Caco-2 (cell line): Measurements from ENCODE around the gene CFAP77. TPM values are rescaled to one million over a fixed set of nuclear protein-coding genes. Genes with fewer than 3 reads are reported as not detected.

ENCODE experiments used
- BruUV-seq: library from RNA; stranded (reverse); fragments of 400-500 nt; replicated peaks from 2 replicates; lab custom pipeline; 2021; lab: Mats Ljungman, UMichigan
- CTCF ChIA-PET: fragments of 300-600 bp; sonication (Branson Sonifier 250); formaldehyde crosslinking; loops from one replicate; lab custom pipeline; 2022; ENCODE audit warnings: antibody characterized with exemption; lab: Charles Lee
- POLR2A ChIA-PET: fragments of 300-600 bp; sonication (Branson Sonifier 250); formaldehyde crosslinking; loops from one replicate; lab custom pipeline; 2022; ENCODE audit warnings: antibody characterized with exemption; lab: Charles Lee
- DNase-seq, 2 experiments: peaks; one replicate each; pipeline versions ENCODE4 v3.0.0 to v3.0.0-alpha.2; 2020 to 2022
- H3K27me3 ChIP-seq: replicated peaks from 2 replicates; pipeline ENCODE4 v1.6.0; 2011; ENCODE audit warnings: low read length; ENCODE audit not compliant: control insufficient read depth, insufficient read depth
- H3K36me3 ChIP-seq: 2 replicates; pipeline ENCODE4 v1.5.1; 2011; ENCODE audit warnings: low read length; ENCODE audit not compliant: control insufficient read depth, insufficient read depth
- H3K4me1 ChIP-seq: fragments of 250-450 bp; sonication (Bioruptor Pico); 2 replicates; pipeline ENCODE4 v1.5.1; 2020; ENCODE audit warnings: mild to moderate bottlenecking
- H3K4me3 ChIP-seq: 2 replicates; pipeline ENCODE4 v1.5.1; 2011; ENCODE audit warnings: low read depth, mild to moderate bottlenecking, control low read depth, low read length
- H3K9me3 ChIP-seq: fragments of 250-450 bp; sonication (Bioruptor Pico); 2 replicates; pipeline ENCODE4 v1.5.1; 2020; ENCODE audit warnings: mild to moderate bottlenecking, moderate library complexity
- H3K27ac Mint-ChIP-seq: one replicate; pipeline ENCODE4 v1.8.0; 2022; ENCODE audit warnings: mixed read lengths; ENCODE audit not compliant: unreplicated experiment
- H3K27me3 Mint-ChIP-seq: one replicate; pipeline ENCODE4 v1.8.0; 2022; ENCODE audit warnings: mixed read lengths; ENCODE audit not compliant: insufficient read depth, unreplicated experiment
- H3K36me3 Mint-ChIP-seq: one replicate; pipeline ENCODE4 v1.8.0; 2022; ENCODE audit warnings: mild to moderate bottlenecking, mixed read lengths; ENCODE audit not compliant: insufficient read depth, unreplicated experiment
- H3K4me1 Mint-ChIP-seq: one replicate; pipeline ENCODE4 v1.8.0; 2022; ENCODE audit warnings: low read depth, mixed read lengths; ENCODE audit not compliant: unreplicated experiment
- H3K4me3 Mint-ChIP-seq: one replicate; pipeline ENCODE4 v1.8.0; 2022; ENCODE audit warnings: mild to moderate bottlenecking, moderate library complexity, mixed read lengths; ENCODE audit not compliant: unreplicated experiment
- H3K9me3 Mint-ChIP-seq: one replicate; pipeline ENCODE4 v1.8.0; 2022; ENCODE audit warnings: mixed read lengths; ENCODE audit not compliant: unreplicated experiment
- intact Hi-C: fragments of 100-400 bp; cut with micrococcal nuclease; formaldehyde crosslinking; loops from one replicate; pipeline ENCODE4 v1.10.0; 2022; ENCODE audit not compliant: unreplicated experiment
- total RNA-seq: library from RNA; stranded (reverse); gene quantifications from 2 replicates; pipeline ENCODE4 v1.2.3, GENCODE V29; 2022
- TF ChIP-seq, protein P1 (sequence below), 2 experiments: fragments of 200-600 bp in 1 of 2; IDR thresholded peaks; 1 replicate in 1 of 2; 2 replicates in 1 of 2; pipeline versions ENCODE4 v1.5.1 to v1.8.0; 2011 to 2022; ENCODE audit warnings: antibody characterized with exemption in 1 of 2, control low read depth in 1 of 2, inconsistent platforms in 1 of 2, low read depth in 1 of 2, low read length in 1 of 2, mild to moderate bottlenecking in 1 of 2, moderate library complexity in 1 of 2; ENCODE audit not compliant: insufficient read depth in 1 of 2, severe bottlenecking in 1 of 2, unreplicated experiment in 1 of 2

CFAP77 gene
- total RNA-seq, 1 experiment from 2014 or later = not detected

DNA sequence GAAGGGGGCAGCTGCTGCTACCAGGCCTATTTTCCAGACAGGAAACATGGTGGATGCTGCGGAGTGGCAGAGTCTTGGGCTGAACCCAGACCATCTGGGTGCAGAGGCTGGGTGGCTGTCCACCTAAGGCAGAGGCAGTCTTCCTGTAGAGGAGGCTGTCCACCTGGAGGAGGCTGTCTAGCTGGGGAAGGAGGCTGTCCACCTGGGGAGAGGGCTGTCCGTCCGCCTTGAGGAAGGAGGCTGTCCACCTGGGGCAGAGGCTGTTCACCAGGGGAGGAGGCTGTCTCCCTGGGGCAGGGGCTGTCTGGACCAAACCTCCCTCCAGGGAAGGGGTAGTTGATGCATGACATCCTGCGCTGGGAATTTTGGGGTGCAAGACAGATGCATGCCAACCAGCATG lies 133.2 kb downstream of the CFAP77 start:
- Histone ChIP-seq H3K27me3 (no peaks in the 10 kb centered on the region), H3K4me3 (no peak overlapping the region), H3K36me3 (no peaks in the 10 kb centered on the region), H3K9me3 (no peaks in the 10 kb centered on the region), H3K4me1 (no peaks in the 10 kb centered on the region)
- DNase-seq = no peak
- CTCF ChIA-PET = no interaction called here
- H3K27ac Mint-ChIP-seq = no peak overlapping the region
- no peaks in the 10 kb centered on the region for H3K4me1 Mint-ChIP-seq
- H3K27me3 Mint-ChIP-seq = no peaks in the 10 kb centered on the region
- intact Hi-C loops = no loop called here
- no TSS peak for BruUV-seq
- no peaks in the 10 kb centered on the region for H3K36me3 Mint-ChIP-seq
- POLR2A ChIA-PET = no interaction called here
- no peaks in the 10 kb centered on the region for H3K9me3 Mint-ChIP-seq
- TF ChIP-seq, protein P1, sequence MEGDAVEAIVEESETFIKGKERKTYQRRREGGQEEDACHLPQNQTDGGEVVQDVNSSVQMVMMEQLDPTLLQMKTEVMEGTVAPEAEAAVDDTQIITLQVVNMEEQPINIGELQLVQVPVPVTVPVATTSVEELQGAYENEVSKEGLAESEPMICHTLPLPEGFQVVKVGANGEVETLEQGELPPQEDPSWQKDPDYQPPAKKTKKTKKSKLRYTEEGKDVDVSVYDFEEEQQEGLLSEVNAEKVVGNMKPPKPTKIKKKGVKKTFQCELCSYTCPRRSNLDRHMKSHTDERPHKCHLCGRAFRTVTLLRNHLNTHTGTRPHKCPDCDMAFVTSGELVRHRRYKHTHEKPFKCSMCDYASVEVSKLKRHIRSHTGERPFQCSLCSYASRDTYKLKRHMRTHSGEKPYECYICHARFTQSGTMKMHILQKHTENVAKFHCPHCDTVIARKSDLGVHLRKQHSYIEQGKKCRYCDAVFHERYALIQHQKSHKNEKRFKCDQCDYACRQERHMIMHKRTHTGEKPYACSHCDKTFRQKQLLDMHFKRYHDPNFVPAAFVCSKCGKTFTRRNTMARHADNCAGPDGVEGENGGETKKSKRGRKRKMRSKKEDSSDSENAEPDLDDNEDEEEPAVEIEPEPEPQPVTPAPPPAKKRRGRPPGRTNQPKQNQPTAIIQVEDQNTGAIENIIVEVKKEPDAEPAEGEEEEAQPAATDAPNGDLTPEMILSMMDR (IDR thresholded peaks at IDR 0.05; ENCODE audit: insufficient read depth in 1 of 2, low read depth in 1 of 2, low read length in 1 of 2, severe bottlenecking in 1 of 2, unreplicated experiment in 1 of 2) = no peak
- no peak overlapping the region for H3K4me3 Mint-ChIP-seq

DNA sequence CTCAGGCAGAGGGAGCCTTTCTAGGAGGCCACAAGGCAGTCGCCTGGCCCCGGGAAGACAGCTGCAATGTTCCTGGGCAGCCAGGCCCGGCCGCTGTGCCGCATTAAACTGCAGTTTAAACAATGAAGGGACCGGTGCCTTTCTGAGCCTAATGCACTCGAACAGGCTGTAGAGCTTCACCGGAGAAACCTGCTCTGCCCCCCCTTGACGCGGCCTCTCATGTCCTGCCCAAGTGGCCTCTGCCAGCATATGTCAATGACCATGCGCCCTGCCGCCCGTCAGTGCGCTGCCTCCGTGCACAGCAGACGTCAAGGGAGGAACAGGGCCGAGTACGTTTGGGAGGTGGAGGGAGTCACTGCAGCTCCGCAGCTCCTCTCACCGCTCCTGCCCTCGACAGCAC lies 133.9 kb downstream of the CFAP77 start:
- Histone ChIP-seq H3K36me3 (no peaks in the 10 kb centered on the region), H3K9me3 (no peaks in the 10 kb centered on the region), H3K4me3 (no peak overlapping the region), H3K27me3 (no peaks in the 10 kb centered on the region), H3K4me1 (no peaks in the 10 kb centered on the region)
- BruUV-seq = no TSS peak
- no peaks in the 10 kb centered on the region for H3K36me3 Mint-ChIP-seq
- CTCF ChIA-PET = no interaction called here
- H3K27me3 Mint-ChIP-seq = no peaks in the 10 kb centered on the region
- POLR2A ChIA-PET = no interaction called here
- no peaks in the 10 kb centered on the region for H3K4me1 Mint-ChIP-seq
- H3K4me3 Mint-ChIP-seq = no peak overlapping the region
- TF ChIP-seq, protein P1 (IDR thresholded peaks at IDR 0.05; ENCODE audit: insufficient read depth in 1 of 2, low read depth in 1 of 2, low read length in 1 of 2, severe bottlenecking in 1 of 2, unreplicated experiment in 1 of 2) = no peak
- DNase-seq = no peak
- H3K9me3 Mint-ChIP-seq = no peaks in the 10 kb centered on the region
- intact Hi-C loops = no loop called here
- no peak overlapping the region for H3K27ac Mint-ChIP-seq

DNA sequence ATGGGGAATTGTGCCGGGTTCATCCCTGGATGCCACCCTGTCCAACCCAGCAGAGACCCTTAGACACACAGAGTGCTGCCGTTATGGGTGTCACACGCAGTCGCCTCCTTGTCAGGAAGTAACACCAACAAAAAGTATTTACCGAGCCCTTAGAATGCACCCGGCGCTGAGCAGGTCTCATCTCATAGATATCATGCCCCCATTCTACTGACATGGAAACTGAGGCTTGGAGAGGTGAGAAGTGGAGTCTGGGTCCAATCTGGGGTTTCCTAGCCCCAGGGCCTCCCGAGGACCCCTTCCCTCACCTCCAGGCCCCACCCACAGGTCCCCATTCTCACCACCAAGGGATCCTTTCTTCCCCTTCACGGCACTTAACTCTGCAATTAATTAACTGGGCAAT lies 135.6 kb downstream of the CFAP77 start:
- H3K4me1 ChIP-seq = no peaks in the 10 kb centered on the region
- H3K9me3 ChIP-seq = no peaks in the 10 kb centered on the region
- Mint-ChIP-seq H3K4me3 (no peak overlapping the region), H3K4me1 (no peaks in the 10 kb centered on the region), H3K27me3 (no peaks in the 10 kb centered on the region), H3K27ac (no peak overlapping the region), H3K36me3 (no peaks in the 10 kb centered on the region), H3K9me3 (no peaks in the 10 kb centered on the region)
- ChIA-PET CTCF (no interaction called here), POLR2A (no interaction called here)
- TF ChIP-seq, protein P1 (IDR thresholded peaks at IDR 0.05; ENCODE audit: insufficient read depth in 1 of 2, low read depth in 1 of 2, low read length in 1 of 2, severe bottlenecking in 1 of 2, unreplicated experiment in 1 of 2) = no peak
- H3K27me3 ChIP-seq = no peaks in the 10 kb centered on the region
- no TSS peak for BruUV-seq
- intact Hi-C loops = no loop called here
- DNase-seq = no peak
- no peaks in the 10 kb centered on the region for H3K36me3 ChIP-seq
- no peak overlapping the region for H3K4me3 ChIP-seq
